ENCODE measurements around the gene SLC6A18.

Gene SLC6A18

GRCh38 chr5:1200495-1201326 is 24.5 kb upstream of the SLC6A18 start:
- Histone ChIP-seq H3K27ac (ENCODE audit: low read length) (no peak overlapping the region), H3K9ac (ENCODE audit: low read length) (no peak overlapping the region), H3K36me3 (replicated peaks; ENCODE audit: low read depth, low read length) (no peaks in the 10 kb centered on the region), H3K4me2 (ENCODE audit: low read length) (no peak overlapping the region), H3K4me1 (ENCODE audit: low read length) (no peaks in the 10 kb centered on the region), H2AFZ (ENCODE audit: low read depth, low read length) (no peak overlapping the region), H3K4me3 (ENCODE audit: low read length) (no peak overlapping the region), H3K27me3 (ENCODE audit: low read depth, low read length) (0 out of 2 replicates have a peak, but pooled peaks cover 4% of the 10 kb centered on the region), H4K20me1 (ENCODE audit: insufficient read depth, low read length) (no peaks in the 10 kb centered on the region), H3K79me2 (ENCODE audit: low read length) (no peaks in the 10 kb centered on the region), H3K9me3 (ENCODE audit: insufficient read depth, low read length) (no peaks in the 10 kb centered on the region)
- TF ChIP-seq, protein P1, sequence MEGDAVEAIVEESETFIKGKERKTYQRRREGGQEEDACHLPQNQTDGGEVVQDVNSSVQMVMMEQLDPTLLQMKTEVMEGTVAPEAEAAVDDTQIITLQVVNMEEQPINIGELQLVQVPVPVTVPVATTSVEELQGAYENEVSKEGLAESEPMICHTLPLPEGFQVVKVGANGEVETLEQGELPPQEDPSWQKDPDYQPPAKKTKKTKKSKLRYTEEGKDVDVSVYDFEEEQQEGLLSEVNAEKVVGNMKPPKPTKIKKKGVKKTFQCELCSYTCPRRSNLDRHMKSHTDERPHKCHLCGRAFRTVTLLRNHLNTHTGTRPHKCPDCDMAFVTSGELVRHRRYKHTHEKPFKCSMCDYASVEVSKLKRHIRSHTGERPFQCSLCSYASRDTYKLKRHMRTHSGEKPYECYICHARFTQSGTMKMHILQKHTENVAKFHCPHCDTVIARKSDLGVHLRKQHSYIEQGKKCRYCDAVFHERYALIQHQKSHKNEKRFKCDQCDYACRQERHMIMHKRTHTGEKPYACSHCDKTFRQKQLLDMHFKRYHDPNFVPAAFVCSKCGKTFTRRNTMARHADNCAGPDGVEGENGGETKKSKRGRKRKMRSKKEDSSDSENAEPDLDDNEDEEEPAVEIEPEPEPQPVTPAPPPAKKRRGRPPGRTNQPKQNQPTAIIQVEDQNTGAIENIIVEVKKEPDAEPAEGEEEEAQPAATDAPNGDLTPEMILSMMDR (IDR thresholded peaks at IDR 0.05; ENCODE audit: low read depth, low read length), result no peak
- TF ChIP-seq EZH2phosphoT487 (IDR thresholded peaks at IDR 0.05; ENCODE audit: low read depth), result no peak

DNA sequence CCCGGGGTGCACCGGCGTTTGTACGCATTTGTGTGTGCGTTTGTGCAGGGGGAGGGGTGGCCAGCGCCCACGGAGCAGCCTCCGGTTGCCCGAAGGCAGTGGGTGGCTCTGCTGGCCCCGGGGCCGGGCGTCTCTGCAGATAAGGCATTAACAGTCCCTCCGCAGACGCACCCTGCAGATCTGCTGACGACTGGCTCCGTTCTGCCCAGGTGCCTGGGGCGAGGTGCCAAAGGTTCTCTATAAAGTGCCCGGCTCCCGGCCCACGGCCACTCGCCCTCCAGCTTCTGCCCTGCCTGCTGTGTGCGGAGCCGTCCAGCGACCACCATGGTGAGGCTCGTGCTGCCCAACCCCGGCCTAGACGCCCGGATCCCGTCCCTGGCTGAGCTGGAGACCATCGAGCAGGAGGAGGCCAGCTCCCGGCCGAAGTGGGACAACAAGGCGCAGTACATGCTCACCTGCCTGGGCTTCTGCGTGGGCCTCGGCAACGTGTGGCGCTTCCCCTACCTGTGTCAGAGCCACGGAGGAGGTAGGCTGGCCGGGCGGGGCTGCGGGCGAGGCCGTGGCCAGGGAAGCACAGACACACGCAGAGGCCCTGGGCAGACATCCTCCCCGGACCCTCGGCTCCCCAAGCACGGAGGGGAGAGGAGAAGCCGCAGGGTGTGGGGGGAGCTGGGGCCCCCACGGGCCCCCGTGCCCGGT is 23.7 kb upstream of the SLC6A18 start, which contains the start of gene SLC6A19:
TSS of gene SLC6A19 (plus strand) at position 269 of the 699 bp plus-strand sequence. CDS start at position 325, 56 bp downstream.
- TF ChIP-seq EZH2phosphoT487 (IDR thresholded peaks at IDR 0.05; ENCODE audit: low read depth), result no peak
- TF ChIP-seq, protein P1 (IDR thresholded peaks at IDR 0.05; ENCODE audit: low read depth, low read length), result no peak

DNA sequence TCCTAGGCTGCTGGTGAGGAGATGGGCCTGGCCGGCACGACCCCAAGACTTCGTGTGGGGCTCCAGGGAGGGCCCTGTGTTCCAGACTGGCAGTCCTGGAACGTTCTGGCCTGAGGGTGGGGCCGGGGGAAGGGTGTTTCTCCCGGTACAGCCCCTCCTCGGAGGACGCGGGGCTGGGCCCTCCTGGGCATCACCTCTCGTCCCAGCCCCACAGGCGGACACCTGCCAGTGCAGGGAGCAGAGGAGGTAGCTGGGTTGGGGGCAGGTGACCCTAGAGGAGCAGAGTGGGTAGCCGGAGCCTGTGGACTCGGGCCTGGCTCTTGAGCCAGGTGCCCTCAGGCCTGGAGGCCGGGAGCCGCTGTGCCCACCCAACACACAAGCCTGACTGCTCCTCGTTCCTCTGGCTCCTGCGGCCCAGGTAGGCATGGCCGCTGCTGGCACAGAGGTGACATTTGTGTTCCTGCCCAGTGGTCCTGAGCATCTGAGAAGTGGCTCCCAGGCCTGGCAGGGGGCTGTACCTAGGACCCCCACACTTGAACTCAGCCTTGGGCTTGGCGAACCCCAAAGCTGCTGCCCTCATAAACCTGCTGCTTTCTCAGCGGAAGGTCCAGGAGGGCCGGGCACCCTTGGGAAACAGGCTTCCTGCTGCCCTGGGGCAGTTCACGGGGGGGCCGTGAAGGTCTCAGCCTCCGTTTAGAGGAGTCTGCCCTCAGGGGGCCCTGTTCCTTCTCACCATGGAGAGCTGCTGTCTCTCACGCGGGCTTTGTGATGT is 23.0 kb upstream of the SLC6A18 start:
- Histone ChIP-seq H3K4me2 (ENCODE audit: low read length) (no peak overlapping the region), H3K9me3 (ENCODE audit: insufficient read depth, low read length) (no peaks in the 10 kb centered on the region), H3K36me3 (replicated peaks; ENCODE audit: low read depth, low read length) (no peaks in the 10 kb centered on the region), H3K27me3 (ENCODE audit: low read depth, low read length) (0 out of 2 replicates have a peak, but pooled peaks cover 7% of the 10 kb centered on the region), H3K4me1 (ENCODE audit: low read length) (no peaks in the 10 kb centered on the region), H4K20me1 (ENCODE audit: insufficient read depth, low read length) (no peaks in the 10 kb centered on the region), H3K9ac (ENCODE audit: low read length) (no peak overlapping the region), H3K79me2 (ENCODE audit: low read length) (no peaks in the 10 kb centered on the region), H2AFZ (ENCODE audit: low read depth, low read length) (no peak overlapping the region), H3K4me3 (ENCODE audit: low read length) (no peak overlapping the region), H3K27ac (ENCODE audit: low read length) (no peak overlapping the region)
- TF ChIP-seq, protein P1 (IDR thresholded peaks at IDR 0.05; ENCODE audit: low read depth, low read length), result no peak
- no peak for TF ChIP-seq EZH2phosphoT487 (IDR thresholded peaks at IDR 0.05; ENCODE audit: low read depth)

More for the DNA sequence above, 23.7 kb upstream of the SLC6A18 start, which contains the start of gene SLC6A19:
- no peaks in the 10 kb centered on the region for H4K20me1 ChIP-seq (ENCODE audit: insufficient read depth, low read length)
- H2AFZ ChIP-seq (ENCODE audit: low read depth, low read length), result no peak within 1 kb of the TSS
- H3K4me2 ChIP-seq (ENCODE audit: low read length), result no peak within 1 kb of the TSS
- H3K4me1 ChIP-seq (ENCODE audit: low read length), result no peaks in the 10 kb centered on the region
- H3K9me3 ChIP-seq (ENCODE audit: insufficient read depth, low read length), result no peaks in the 10 kb centered on the region
- H3K36me3 ChIP-seq (replicated peaks; ENCODE audit: low read depth, low read length), result no peaks in the 10 kb centered on the region
- H3K27ac ChIP-seq (ENCODE audit: low read length), result no peak within 1 kb of the TSS
- no peak within 1 kb of the TSS for H3K9ac ChIP-seq (ENCODE audit: low read length)
- H3K27me3 ChIP-seq (ENCODE audit: low read depth, low read length), result 0 out of 2 replicates have a peak, but pooled peaks cover 7% of the 10 kb centered on the region
- H3K4me3 ChIP-seq (ENCODE audit: low read length), result no peak within 1 kb of the TSS
- no peaks in the 10 kb centered on the region for H3K79me2 ChIP-seq (ENCODE audit: low read length)

Measured in OCI-LY3 (cell line).